Activated CD4-positive, alpha-beta memory T cell treated with anti-CD3 and anti-CD28 coated beads for 36 hours (primary cell): ENCODE results near the gene CELSR3. TPM values are rescaled to one million over a fixed set of nuclear protein-coding genes. Genes with fewer than 3 reads are reported as not detected.

Experiments used
- CTCF ChIA-PET: fragments of 350-600 bp; sonication (Branson Sonifier 250); formaldehyde crosslinking; loops from one replicate; lab custom pipeline; 2021; ENCODE audit warnings: antibody characterized with exemption, inconsistent platforms; lab: Charles Lee
- POLR2A ChIA-PET: fragments of 350-600 bp; sonication (Branson Sonifier 250); formaldehyde crosslinking; loops from one replicate; lab custom pipeline; 2021; ENCODE audit warnings: antibody characterized with exemption; lab: Charles Lee
- DNase-seq: peaks from one replicate; pipeline ENCODE4 v3.0.0-alpha.2; 2020
- H3K27ac Mint-ChIP-seq: one replicate; pipeline ENCODE4 v1.8.0; 2021; ENCODE audit warnings: mixed read lengths
- H3K27me3 Mint-ChIP-seq: one replicate; pipeline ENCODE4 v1.8.0; 2021; ENCODE audit warnings: mixed read lengths
- H3K36me3 Mint-ChIP-seq: one replicate; pipeline ENCODE4 v1.8.0; 2021; ENCODE audit warnings: mixed read lengths
- H3K4me1 Mint-ChIP-seq: one replicate; pipeline ENCODE4 v1.8.0; 2021; ENCODE audit warnings: low read depth, mixed read lengths
- H3K4me3 Mint-ChIP-seq: one replicate; pipeline ENCODE4 v1.8.0; 2021; ENCODE audit warnings: mild to moderate bottlenecking, mixed read lengths
- H3K9me3 Mint-ChIP-seq: one replicate; pipeline ENCODE4 v1.8.0; 2021; ENCODE audit warnings: mixed read lengths
- intact Hi-C: fragments of 100-400 bp; cut with micrococcal nuclease; formaldehyde crosslinking; loops from one replicate; pipeline ENCODE4 v1.15.1; 2023
- total RNA-seq, 2 experiments: library from RNA; stranded (reverse); gene quantifications; one replicate each; pipeline ENCODE4 v1.2.3, GENCODE V29; 2021

The CELSR3 gene
- total RNA-seq, 2 experiments from 2014 or later = 6.9 to 7.5 TPM

- peaks cover 23% of the 10 kb centered on the region for H3K4me1 Mint-ChIP-seq
- CTCF ChIA-PET = interaction anchor here (1.0 to 1.4 kb wide), 3 partner anchors 10 to 261 kb away, joined by 3 to 10 read pairs (median 9); partner anchors contain the start of gene NCKIPSD
- H3K4me3 Mint-ChIP-seq = no peak overlapping the region
- H3K27ac Mint-ChIP-seq = peak overlapping the region; percentile 42
- H3K36me3 Mint-ChIP-seq = peaks cover 32% of the 10 kb centered on the region
- DNase-seq = no peak
- POLR2A ChIA-PET = interaction anchor here (0.8 kb wide), 1 partner anchor 12 kb away, joined by 3 read pairs; no protein-coding TSS in a partner anchor
- no peaks in the 10 kb centered on the region for H3K9me3 Mint-ChIP-seq
- no peaks in the 10 kb centered on the region for H3K27me3 Mint-ChIP-seq
- intact Hi-C loops = no loop called here
These were observed 33.9 kb upstream of the CELSR3 start for GRCh38 chr3:48696601-48697000.

GRCh38 chr3:48696156-48696555, 33.5 kb upstream of the CELSR3 start:
- intact Hi-C loops = no loop called here
- DNase-seq = no peak
- no peak overlapping the region for H3K4me3 Mint-ChIP-seq
- POLR2A ChIA-PET = interaction anchor here (0.8 kb wide), 1 partner anchor 13 kb away, joined by 3 read pairs; no protein-coding TSS in a partner anchor
- H3K36me3 Mint-ChIP-seq = peaks cover 35% of the 10 kb centered on the region
- CTCF ChIA-PET = interaction anchor here (1.0 to 1.2 kb wide), 3 partner anchors 10 to 260 kb away, joined by 3 to 10 read pairs (median 3); partner anchors contain the start of gene NCKIPSD
- no peaks in the 10 kb centered on the region for H3K9me3 Mint-ChIP-seq
- H3K27ac Mint-ChIP-seq = no peak overlapping the region
- no peaks in the 10 kb centered on the region for H3K27me3 Mint-ChIP-seq
- peaks cover 23% of the 10 kb centered on the region for H3K4me1 Mint-ChIP-seq

- Mint-ChIP-seq H3K27me3 (no peaks in the 10 kb centered on the region), H3K4me1 (peaks cover 19% of the 10 kb centered on the region), H3K9me3 (no peaks in the 10 kb centered on the region), H3K27ac (no peak overlapping the region), H3K36me3 (peaks cover 38% of the 10 kb centered on the region), H3K4me3 (no peak overlapping the region)
- intact Hi-C loops = no loop called here
- ChIA-PET POLR2A (interaction anchor here (0.6 to 1.1 kb wide), 2 partner anchors 13 to 15 kb away, joined by 3 to 5 read pairs; no protein-coding TSS in a partner anchor), CTCF (interaction anchor here (1.2 kb wide), 1 partner anchor 11 kb away, joined by 3 read pairs; no protein-coding TSS in a partner anchor)
- DNase-seq = no peak
These were observed 32.7 kb upstream of the CELSR3 start for GRCh38 chr3:48695393-48695753.

GRCh38 chr3:48694610-48695392, 32.1 kb upstream of the CELSR3 start:
- H3K4me1 Mint-ChIP-seq = peaks cover 15% of the 10 kb centered on the region
- no peak overlapping the region for H3K4me3 Mint-ChIP-seq
- no peak for DNase-seq
- POLR2A ChIA-PET = interaction anchor here (1.1 kb wide), 1 partner anchor 14 kb away, joined by 3 read pairs; no protein-coding TSS in a partner anchor
- no peaks in the 10 kb centered on the region for H3K9me3 Mint-ChIP-seq
- H3K36me3 Mint-ChIP-seq = peaks cover 38% of the 10 kb centered on the region
- intact Hi-C loops = no loop called here
- no peaks in the 10 kb centered on the region for H3K27me3 Mint-ChIP-seq
- H3K27ac Mint-ChIP-seq = peak overlapping the region; percentile 47
- CTCF ChIA-PET = interaction anchor here (1.2 kb wide), 1 partner anchor 10 kb away, joined by 3 read pairs; no protein-coding TSS in a partner anchor

GRCh38 chr3:48693826-48694225, 31.1 kb upstream of the CELSR3 start:
- ChIA-PET CTCF (interaction anchor here (0.7 kb wide), 1 partner anchor 204 kb away, joined by 4 read pairs; no protein-coding TSS in a partner anchor), POLR2A (no interaction called here)
- Mint-ChIP-seq H3K36me3 (peaks cover 39% of the 10 kb centered on the region), H3K4me3 (no peak overlapping the region), H3K27me3 (no peaks in the 10 kb centered on the region), H3K4me1 (peaks cover 14% of the 10 kb centered on the region), H3K9me3 (no peaks in the 10 kb centered on the region), H3K27ac (no peak overlapping the region)
- intact Hi-C loops = no loop called here
- no peak for DNase-seq

GRCh38 chr3:48692551-48692950, 29.9 kb upstream of the CELSR3 start:
- ChIA-PET POLR2A (no interaction called here), CTCF (interaction anchor here (0.6 to 1.3 kb wide), 3 partner anchors 47 to 315 kb away, joined by 3 read pairs; partner anchors contain the start of gene WDR6)
- H3K27ac Mint-ChIP-seq = no peak overlapping the region
- peaks cover 42% of the 10 kb centered on the region for H3K36me3 Mint-ChIP-seq
- H3K4me1 Mint-ChIP-seq = peaks cover 6% of the 10 kb centered on the region
- no peak for DNase-seq
- no peak overlapping the region for H3K4me3 Mint-ChIP-seq
- H3K27me3 Mint-ChIP-seq = no peaks in the 10 kb centered on the region
- H3K9me3 Mint-ChIP-seq = no peaks in the 10 kb centered on the region
- intact Hi-C loops = no loop called here

- ChIA-PET CTCF (interaction anchor here (0.7 kb wide), 1 partner anchor 758 kb away, joined by 3 read pairs; no protein-coding TSS in a partner anchor), POLR2A (no interaction called here)
- Mint-ChIP-seq H3K27me3 (no peaks in the 10 kb centered on the region), H3K4me3 (no peak overlapping the region), H3K36me3 (peaks cover 37% of the 10 kb centered on the region), H3K9me3 (no peaks in the 10 kb centered on the region), H3K4me1 (peaks cover 5% of the 10 kb centered on the region), H3K27ac (no peak overlapping the region)
- intact Hi-C loops = no loop called here
- DNase-seq = no peak
These were observed 28.3 kb upstream of the CELSR3 start for GRCh38 chr3:48690846-48691458.

- Mint-ChIP-seq H3K36me3 (peaks cover 31% of the 10 kb centered on the region), H3K27me3 (no peaks in the 10 kb centered on the region), H3K9me3 (no peaks in the 10 kb centered on the region), H3K4me3 (no peak overlapping the region), H3K4me1 (peaks cover 13% of the 10 kb centered on the region), H3K27ac (no peak overlapping the region)
- ChIA-PET CTCF (no interaction called here), POLR2A (no interaction called here)
- no peak for DNase-seq
- intact Hi-C loops = no loop called here
These were observed 26.7 kb upstream of the CELSR3 start for GRCh38 chr3:48689384-48689783.

GRCh38 chr3:48688737-48689075, 26.0 kb upstream of the CELSR3 start:
- Mint-ChIP-seq H3K36me3 (peaks cover 31% of the 10 kb centered on the region), H3K4me1 (peaks cover 17% of the 10 kb centered on the region), H3K27me3 (no peaks in the 10 kb centered on the region), H3K9me3 (no peaks in the 10 kb centered on the region), H3K4me3 (no peak overlapping the region), H3K27ac (no peak overlapping the region)
- intact Hi-C loops = no loop called here
- ChIA-PET POLR2A (no interaction called here), CTCF (interaction anchor here (0.6 kb wide), 1 partner anchor 19 kb away, joined by 3 read pairs; no protein-coding TSS in a partner anchor)
- no peak for DNase-seq

- no peak overlapping the region for H3K4me3 Mint-ChIP-seq
- H3K36me3 Mint-ChIP-seq = peaks cover 28% of the 10 kb centered on the region
- H3K27me3 Mint-ChIP-seq = no peaks in the 10 kb centered on the region
- POLR2A ChIA-PET = no interaction called here
- CTCF ChIA-PET = interaction anchor here (0.6 to 3.1 kb wide), 2 partner anchors 20 to 51 kb away, joined by 3 to 15 read pairs; no protein-coding TSS in a partner anchor
- intact Hi-C loops = no loop called here
- no peaks in the 10 kb centered on the region for H3K9me3 Mint-ChIP-seq
- no peak overlapping the region for H3K27ac Mint-ChIP-seq
- no peak for DNase-seq
- H3K4me1 Mint-ChIP-seq = peaks cover 22% of the 10 kb centered on the region
These were observed 25.5 kb upstream of the CELSR3 start for GRCh38 chr3:48688032-48688736.

GRCh38 chr3:48687220-48687678, 24.6 kb upstream of the CELSR3 start:
- intact Hi-C loops = no loop called here
- H3K9me3 Mint-ChIP-seq = no peaks in the 10 kb centered on the region
- H3K4me3 Mint-ChIP-seq = no peak overlapping the region
- peaks cover 23% of the 10 kb centered on the region for H3K4me1 Mint-ChIP-seq
- ChIA-PET CTCF (interaction anchor here (0.7 to 3.1 kb wide), 7 partner anchors 9 to 52 kb away, joined by 3 to 15 read pairs (median 9); partner anchors contain the start of gene SLC26A6), POLR2A (interaction anchor here (1.4 kb wide), 1 partner anchor 23 kb away, joined by 5 read pairs; no protein-coding TSS in a partner anchor)
- DNase-seq = no peak
- H3K36me3 Mint-ChIP-seq = peaks cover 23% of the 10 kb centered on the region
- no peak overlapping the region for H3K27ac Mint-ChIP-seq
- no peaks in the 10 kb centered on the region for H3K27me3 Mint-ChIP-seq
